ENCODE measurements around the gene SYS1.
A peak's percentile ranks its signal among the peaks of the same experiment; 100 is the strongest.

The SYS1 gene

DNA sequence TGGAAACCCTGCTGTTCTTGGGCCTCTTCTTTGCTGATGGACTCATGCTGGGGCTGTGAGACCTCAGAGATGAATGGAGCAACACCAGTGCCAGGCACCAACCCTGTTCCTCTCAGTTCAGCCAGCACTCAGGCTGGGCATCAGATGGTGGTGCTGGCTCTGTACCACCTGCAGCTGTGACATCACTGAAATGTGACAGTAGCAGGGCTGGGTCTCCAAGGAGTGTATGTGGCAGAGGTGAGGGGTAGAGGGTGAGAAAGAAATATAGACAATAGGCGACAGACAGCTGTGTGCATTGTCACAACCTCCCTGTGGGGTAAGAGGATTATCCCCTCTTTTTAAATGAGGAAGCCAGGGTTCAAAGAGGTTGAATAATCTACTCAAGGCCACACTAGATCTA, 15.2 kb downstream of the SYS1 start, which contains the start of gene TP53TG5:
Gene TP53TG5, minus strand, starts transcription at position 135 of the 400 bp plus-strand sequence. Its CDS starts 89 bp downstream, at position 46.
- no peak for DNase-seq (ENCODE audit: low read depth)
- no peak within 1 kb of the TSS for H3K4me3 ChIP-seq (ENCODE audit: low read length)
- TF ChIP-seq, protein P1, sequence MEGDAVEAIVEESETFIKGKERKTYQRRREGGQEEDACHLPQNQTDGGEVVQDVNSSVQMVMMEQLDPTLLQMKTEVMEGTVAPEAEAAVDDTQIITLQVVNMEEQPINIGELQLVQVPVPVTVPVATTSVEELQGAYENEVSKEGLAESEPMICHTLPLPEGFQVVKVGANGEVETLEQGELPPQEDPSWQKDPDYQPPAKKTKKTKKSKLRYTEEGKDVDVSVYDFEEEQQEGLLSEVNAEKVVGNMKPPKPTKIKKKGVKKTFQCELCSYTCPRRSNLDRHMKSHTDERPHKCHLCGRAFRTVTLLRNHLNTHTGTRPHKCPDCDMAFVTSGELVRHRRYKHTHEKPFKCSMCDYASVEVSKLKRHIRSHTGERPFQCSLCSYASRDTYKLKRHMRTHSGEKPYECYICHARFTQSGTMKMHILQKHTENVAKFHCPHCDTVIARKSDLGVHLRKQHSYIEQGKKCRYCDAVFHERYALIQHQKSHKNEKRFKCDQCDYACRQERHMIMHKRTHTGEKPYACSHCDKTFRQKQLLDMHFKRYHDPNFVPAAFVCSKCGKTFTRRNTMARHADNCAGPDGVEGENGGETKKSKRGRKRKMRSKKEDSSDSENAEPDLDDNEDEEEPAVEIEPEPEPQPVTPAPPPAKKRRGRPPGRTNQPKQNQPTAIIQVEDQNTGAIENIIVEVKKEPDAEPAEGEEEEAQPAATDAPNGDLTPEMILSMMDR (IDR thresholded peaks at IDR 0.05; ENCODE audit: insufficient read depth, low read depth, low read length, missing control alignments), result no peak

DNA sequence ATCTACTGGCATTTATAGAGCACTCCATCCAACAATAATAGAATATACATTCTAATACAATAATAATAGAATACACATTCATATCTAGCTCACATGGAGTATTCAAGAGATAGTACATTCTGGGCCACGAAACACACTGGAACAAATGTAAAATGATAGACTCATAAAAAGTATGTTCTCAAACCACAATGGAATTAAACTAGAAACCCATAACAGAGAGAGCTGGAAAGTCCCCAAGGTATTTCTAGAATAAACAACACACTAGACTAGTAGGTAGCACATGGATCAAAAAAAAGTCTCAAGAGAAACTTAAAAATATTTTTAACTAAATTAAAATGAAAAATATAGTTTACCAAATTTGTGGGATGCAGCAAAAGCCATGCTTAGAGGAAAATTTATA, 24.3 kb downstream of the SYS1 start:
- DNase-seq (ENCODE audit: low read depth), result no peak
- TF ChIP-seq, protein P1 (IDR thresholded peaks at IDR 0.05; ENCODE audit: insufficient read depth, low read depth, low read length, missing control alignments), result no peak
- no peak overlapping the region for H3K4me3 ChIP-seq (ENCODE audit: low read length)

DNA sequence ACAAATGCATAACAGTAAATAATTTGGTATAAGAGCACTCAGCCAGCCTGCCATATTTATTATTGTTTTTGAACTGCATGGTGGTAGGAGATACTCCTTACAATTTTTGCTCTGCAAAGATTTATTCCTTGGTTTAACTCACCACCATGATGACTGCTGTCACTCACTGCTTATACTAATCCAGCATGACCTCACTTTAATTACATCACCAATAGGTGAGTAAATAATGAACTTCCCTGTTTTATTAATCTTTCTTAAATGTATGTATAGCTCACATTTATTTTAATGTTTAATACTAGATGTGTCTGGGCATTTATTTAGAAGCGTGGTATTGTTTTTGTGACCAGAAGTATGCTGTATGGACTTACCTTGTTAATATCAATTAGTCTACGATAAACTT, 28.0 kb downstream of the SYS1 start:
- H3K4me3 ChIP-seq (ENCODE audit: low read length), result no peak overlapping the region
- DNase-seq (ENCODE audit: low read depth), result peak; percentile 22
- TF ChIP-seq, protein P1 (IDR thresholded peaks at IDR 0.05; ENCODE audit: insufficient read depth, low read depth, low read length, missing control alignments), result no peak

DNA sequence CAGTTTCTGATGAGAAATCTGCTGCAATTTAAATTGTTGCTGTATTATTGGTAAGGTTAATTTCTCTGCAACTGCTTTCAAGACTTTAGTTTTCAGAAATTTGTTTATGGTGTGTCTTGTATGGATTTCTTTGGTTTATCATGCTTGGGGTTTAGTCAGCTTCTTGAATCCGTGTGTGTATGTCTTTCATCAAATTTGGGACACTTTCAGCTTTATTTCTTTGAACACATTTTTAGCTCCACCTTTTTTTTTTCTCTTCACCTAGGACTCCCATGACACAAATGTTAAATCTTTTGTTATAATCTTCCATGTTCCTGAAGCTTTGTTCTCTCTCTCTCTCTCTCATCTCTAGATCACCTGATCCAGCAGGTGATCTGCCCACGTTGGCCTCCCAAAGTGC, 28.6 kb downstream of the SYS1 start:
- no peak overlapping the region for H3K4me3 ChIP-seq (ENCODE audit: low read length)
- TF ChIP-seq, protein P1 (IDR thresholded peaks at IDR 0.05; ENCODE audit: insufficient read depth, low read depth, low read length, missing control alignments), result no peak
- DNase-seq (ENCODE audit: low read depth), result no peak

DNA sequence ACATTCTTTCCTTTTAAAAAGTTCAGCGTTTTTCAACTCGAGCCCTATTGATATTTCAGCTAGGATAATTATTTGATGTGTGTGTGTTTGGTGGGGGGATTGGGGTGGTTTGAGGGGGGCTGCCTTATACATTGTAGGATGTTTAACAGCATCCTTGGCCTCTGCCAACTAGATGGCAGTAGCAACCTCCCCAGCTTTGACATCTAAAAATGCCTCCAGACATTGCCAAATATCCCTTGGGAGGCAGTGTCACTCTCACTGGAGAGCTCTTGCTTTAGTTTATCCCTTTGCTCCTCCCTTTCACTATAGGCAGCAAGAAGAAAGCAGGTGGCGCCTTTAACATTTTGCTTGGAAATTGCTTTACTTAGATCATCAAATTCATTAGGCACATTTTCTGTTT, 29.8 kb downstream of the SYS1 start:
- DNase-seq (ENCODE audit: low read depth), result no peak
- TF ChIP-seq, protein P1 (IDR thresholded peaks at IDR 0.05; ENCODE audit: insufficient read depth, low read depth, low read length, missing control alignments), result peak; percentile 26
- H3K4me3 ChIP-seq (ENCODE audit: low read length), result no peak overlapping the region

DNA sequence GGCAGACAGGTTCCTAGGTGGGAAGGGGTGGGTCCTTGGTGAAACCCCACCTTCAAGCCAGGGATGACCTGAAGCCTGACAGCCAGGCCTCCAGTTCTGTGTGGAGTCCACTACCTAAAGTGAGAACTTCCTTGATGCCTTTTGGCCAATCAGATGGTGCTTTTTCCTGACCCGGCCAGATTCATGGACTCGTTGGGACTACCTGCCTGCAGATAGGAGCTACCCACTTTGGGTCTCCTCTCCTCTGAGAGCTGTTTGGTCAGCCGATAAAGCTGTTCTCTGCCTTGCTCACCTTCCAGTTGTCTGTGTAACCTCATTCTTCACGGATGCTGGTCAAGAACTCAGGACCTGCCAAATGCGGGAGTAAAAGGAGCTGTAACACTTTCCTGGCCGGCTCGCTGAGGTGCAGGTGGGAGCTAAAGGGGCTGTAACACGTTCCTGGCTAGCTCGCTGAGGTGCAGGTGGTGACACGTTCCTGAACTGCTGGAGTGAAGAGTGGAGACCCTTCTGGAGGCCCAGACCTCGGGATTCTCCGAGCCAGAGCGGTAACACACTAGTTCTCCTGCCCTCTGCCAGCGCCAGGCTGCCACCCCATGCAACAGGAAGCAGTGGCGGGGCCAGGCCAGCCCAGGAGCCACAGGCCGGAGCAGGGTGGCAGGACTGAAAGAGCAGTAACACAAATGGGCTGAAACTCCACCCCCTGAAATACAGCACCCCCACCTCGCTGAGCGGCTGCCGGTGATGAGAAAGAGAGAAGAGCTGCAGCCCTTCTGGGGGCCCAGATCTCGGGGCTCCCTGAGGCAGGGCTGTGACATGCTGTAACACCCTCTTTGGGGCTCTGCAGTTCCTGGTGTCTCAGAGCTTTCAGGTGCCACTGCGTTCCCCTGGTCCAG, 31.5 kb downstream of the SYS1 start:
- TF ChIP-seq, protein P1 (IDR thresholded peaks at IDR 0.05; ENCODE audit: insufficient read depth, low read depth, low read length, missing control alignments), result no peak
- no peak for DNase-seq (ENCODE audit: low read depth)
- no peak overlapping the region for H3K4me3 ChIP-seq (ENCODE audit: low read length)

DNA sequence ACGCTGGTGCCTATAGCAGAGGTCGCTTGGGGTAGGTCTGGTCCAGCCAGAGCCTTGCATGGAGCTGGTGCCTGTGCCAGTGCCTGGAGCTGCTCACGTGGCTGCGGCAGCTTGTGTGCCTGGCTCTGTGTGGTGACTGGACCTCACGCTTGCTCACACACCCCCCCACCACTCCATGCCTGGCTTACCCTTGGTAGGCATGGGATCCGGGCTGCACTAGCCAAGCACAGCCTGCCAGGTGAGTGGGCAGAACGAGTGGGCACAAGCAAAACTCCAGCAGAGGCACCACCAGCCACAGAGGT, 32.1 kb downstream of the SYS1 start:
- no peak overlapping the region for H3K4me3 ChIP-seq (ENCODE audit: low read length)
- no peak for DNase-seq (ENCODE audit: low read depth)
- TF ChIP-seq, protein P1 (IDR thresholded peaks at IDR 0.05; ENCODE audit: insufficient read depth, low read depth, low read length, missing control alignments), result no peak

All from epithelial cell of esophagus (primary cell).